T-helper 1 cell treated with Interleukin-12 subunit alpha and Interleukin-12 subunit beta and Interleukin-4 antibody, amounts not matched to agents 30 ng/mL and 1 ng/mL, for 36 hours (primary cell): ENCODE data around the gene PCP4L1. TPM values are rescaled to one million over a fixed set of nuclear protein-coding genes. Genes with fewer than 3 reads are reported as not detected.
"Not testable (repeated sequence)": the region's sequence is repeated elsewhere in the genome, so short reads cannot be mapped to it uniquely, and the experiment has no call there.

ENCODE experiments used
- intact Hi-C: fragments of 100-400 bp; cut with micrococcal nuclease; formaldehyde crosslinking; loops from one replicate; pipeline ENCODE4 v1.15.1; 2024
- total RNA-seq: library from RNA; stranded (reverse); gene quantifications from 2 replicates; pipeline ENCODE4 v1.2.3, GENCODE V29; 2022

Gene PCP4L1
- total RNA-seq, 1 donor from 2014 or later, result 0.15 TPM

GRCh38 chr1:161227196-161227871, 31.2 kb upstream of the PCP4L1 start:
- intact Hi-C loops, result loop anchor here (1.0 to 10.0 kb wide), 11 partner anchors 31 to 1130 kb away; partner anchors contain the start of genes CD48, DEDD, IGSF8 and PCP4L1

- intact Hi-C loops, result loop anchor here (5.0 to 10.0 kb wide), 5 partner anchors 181 to 1131 kb away; partner anchors contain the start of genes CD48, IGSF8 and USF1
These were observed 30.5 kb upstream of the PCP4L1 start for GRCh38 chr1:161228032-161228431.

- intact Hi-C loops, result loop anchor here (5.0 to 10.0 kb wide), 5 partner anchors 183 to 1133 kb away; partner anchors contain the start of genes CD48, IGSF8 and USF1
These were observed 28.6 kb upstream of the PCP4L1 start for GRCh38 chr1:161229896-161230295.

- intact Hi-C loops, result no loop called here
These were observed 27.8 kb upstream of the PCP4L1 start for GRCh38 chr1:161230762-161231161.

GRCh38 chr1:161233102-161233501, 25.4 kb upstream of the PCP4L1 start:
- intact Hi-C loops, result no loop called here

GRCh38 chr1:161235957-161236775, 22.4 kb upstream of the PCP4L1 start:
- intact Hi-C loops, result no loop called here

- intact Hi-C loops, result no loop called here
These were observed 20.5 kb upstream of the PCP4L1 start, which contains the start of gene NR1I3 for GRCh38 chr1:161238039-161238473. Gene NR1I3, minus strand, starts transcription at chr1:161238203. Its CDS starts 1,638 bp downstream, at chr1:161236565.

GRCh38 chr1:161241682-161242081, 16.9 kb upstream of the PCP4L1 start:
- intact Hi-C loops, result no loop called here

- intact Hi-C loops, result no loop called here
These were observed 16.2 kb upstream of the PCP4L1 start for GRCh38 chr1:161242313-161242712.

GRCh38 chr1:161244888-161245287, 13.7 kb upstream of the PCP4L1 start:
- intact Hi-C loops, result no loop called here

- intact Hi-C loops, result not testable (repeated sequence)
These were observed 8.4 kb upstream of the PCP4L1 start for GRCh38 chr1:161250100-161250499.

- intact Hi-C loops, result no loop called here
These were observed 7.7 kb upstream of the PCP4L1 start for GRCh38 chr1:161250829-161251228.

- intact Hi-C loops, result no loop called here
These were observed 7.0 kb upstream of the PCP4L1 start for GRCh38 chr1:161251579-161251978.

- intact Hi-C loops, result not testable (repeated sequence)
These were observed 3.2 kb upstream of the PCP4L1 start for GRCh38 chr1:161255302-161255701.

GRCh38 chr1:161255955-161256520, 2.5 kb upstream of the PCP4L1 start:
- intact Hi-C loops, result not testable (repeated sequence)

GRCh38 chr1:161257109-161257508, 1.4 kb upstream of the PCP4L1 start:
- intact Hi-C loops, result not testable (repeated sequence)

- intact Hi-C loops, result no loop called here
These were observed 779 bp downstream of the PCP4L1 start for GRCh38 chr1:161259345-161259702.

- intact Hi-C loops, result no loop called here
These were observed 1.2 kb downstream of the PCP4L1 start for GRCh38 chr1:161259765-161260164.

GRCh38 chr1:161260376-161261260, 2.1 kb downstream of the PCP4L1 start:
- intact Hi-C loops, result no loop called here

GRCh38 chr1:161261261-161262235, 3.0 kb downstream of the PCP4L1 start:
- intact Hi-C loops, result no loop called here
